ENCODE results near the gene CCNJL.

DNA sequence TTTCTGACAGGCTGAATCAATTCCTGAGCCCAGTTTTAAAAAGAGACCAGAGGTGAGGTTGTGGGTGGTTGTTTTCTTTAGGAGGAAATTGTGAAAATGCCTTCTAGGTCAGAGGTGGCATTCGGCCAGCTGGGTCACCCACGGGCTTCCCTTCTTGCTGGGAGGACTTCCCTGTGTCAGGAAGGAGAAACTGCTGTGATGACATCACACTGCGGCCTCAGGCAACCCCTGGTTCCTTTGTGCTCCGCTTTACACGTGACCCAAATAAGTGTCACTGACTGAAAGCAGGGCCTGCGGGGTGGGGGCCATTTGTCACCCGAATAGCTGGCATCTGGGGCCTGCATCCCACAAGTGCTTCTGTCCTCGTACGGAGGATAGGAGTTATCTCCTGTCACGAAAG is 43.3 kb downstream of the CCNJL start:
- no peak for TF ChIP-seq EZH2 (IDR thresholded peaks at IDR 0.05; ENCODE audit: low read depth, unreplicated experiment)
- TF ChIP-seq, protein P1, sequence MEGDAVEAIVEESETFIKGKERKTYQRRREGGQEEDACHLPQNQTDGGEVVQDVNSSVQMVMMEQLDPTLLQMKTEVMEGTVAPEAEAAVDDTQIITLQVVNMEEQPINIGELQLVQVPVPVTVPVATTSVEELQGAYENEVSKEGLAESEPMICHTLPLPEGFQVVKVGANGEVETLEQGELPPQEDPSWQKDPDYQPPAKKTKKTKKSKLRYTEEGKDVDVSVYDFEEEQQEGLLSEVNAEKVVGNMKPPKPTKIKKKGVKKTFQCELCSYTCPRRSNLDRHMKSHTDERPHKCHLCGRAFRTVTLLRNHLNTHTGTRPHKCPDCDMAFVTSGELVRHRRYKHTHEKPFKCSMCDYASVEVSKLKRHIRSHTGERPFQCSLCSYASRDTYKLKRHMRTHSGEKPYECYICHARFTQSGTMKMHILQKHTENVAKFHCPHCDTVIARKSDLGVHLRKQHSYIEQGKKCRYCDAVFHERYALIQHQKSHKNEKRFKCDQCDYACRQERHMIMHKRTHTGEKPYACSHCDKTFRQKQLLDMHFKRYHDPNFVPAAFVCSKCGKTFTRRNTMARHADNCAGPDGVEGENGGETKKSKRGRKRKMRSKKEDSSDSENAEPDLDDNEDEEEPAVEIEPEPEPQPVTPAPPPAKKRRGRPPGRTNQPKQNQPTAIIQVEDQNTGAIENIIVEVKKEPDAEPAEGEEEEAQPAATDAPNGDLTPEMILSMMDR (conservative IDR thresholded peaks at IDR 0.05; ENCODE audit: low read depth in 2 of 2) = no peak
